HG02943 (cell line): Measurements from ENCODE around the gene FGL2.
"Not testable (repeated sequence)": the region's sequence is repeated elsewhere in the genome, so short reads cannot be mapped to it uniquely, and the experiment has no call there.

ENCODE experiments used
- ATAC-seq: cut with Tn5 transposase; IDR thresholded peaks from one replicate; pipeline ENCODE4 v1.9.1; 2021; ENCODE audit warnings: mild to moderate bottlenecking, low read depth, moderate library complexity; ENCODE audit not compliant: unreplicated experiment

Gene FGL2

GRCh38 chr7:77172437-77173172 is 27.0 kb downstream of the FGL2 start:
- ATAC-seq: not testable (repeated sequence)

DNA sequence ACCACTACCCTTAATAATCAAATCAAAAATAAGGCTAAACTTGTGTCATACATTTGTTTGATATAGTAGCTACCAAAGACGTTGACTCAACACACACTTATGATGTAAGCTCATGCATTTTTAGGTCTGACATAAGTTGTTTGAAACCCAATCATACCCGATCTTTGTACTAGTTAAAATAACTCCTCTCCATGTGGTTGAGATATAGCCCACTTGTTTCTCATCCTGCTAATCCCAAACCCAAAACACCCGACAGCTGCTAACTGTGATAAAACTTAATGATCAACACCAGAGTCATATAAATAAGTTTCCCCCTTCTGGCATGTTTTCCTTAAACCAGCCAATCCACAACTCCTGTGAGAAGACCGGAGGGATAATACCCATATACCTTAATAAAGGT is 28.5 kb downstream of the FGL2 start:
- not testable (repeated sequence) for ATAC-seq

DNA sequence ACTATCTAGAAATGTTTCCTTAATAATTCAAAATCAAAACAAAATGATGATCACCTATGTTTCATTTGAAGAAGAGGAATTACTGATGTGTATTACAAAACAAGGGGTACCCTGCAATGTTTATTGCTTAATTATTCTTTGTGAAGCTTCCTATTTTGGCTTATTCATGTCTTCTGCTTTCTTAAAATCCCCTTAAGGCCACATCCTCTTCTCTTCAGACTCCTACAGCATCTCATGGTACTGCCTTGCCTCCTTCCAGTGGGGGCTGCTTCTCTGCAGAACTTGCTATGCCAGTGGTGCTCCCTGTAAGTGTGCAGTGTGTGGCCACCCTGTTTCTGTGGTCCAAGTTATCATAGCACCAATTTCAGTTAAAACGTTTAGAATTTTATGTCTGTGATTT is 42.2 kb downstream of the FGL2 start:
- peak; percentile 63 for ATAC-seq

DNA sequence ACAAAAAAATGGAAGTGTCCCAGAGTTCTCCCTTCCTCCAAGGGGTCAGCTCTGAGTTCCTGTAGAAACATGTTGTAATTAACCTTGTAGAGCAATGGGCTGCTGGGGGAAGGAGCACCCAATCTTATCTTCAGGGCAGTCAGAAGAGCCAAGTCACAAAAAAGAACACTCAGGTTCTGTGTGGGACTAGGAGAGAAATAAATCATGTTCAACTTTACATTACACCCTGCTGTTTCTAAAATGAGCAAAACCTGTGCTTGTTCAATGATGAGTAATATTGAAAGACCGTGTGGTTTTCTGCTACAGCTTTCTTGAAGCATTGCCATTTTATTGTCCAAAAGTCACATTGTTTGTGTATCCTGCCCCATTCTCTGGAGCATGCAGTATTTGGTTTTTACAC is 42.6 kb downstream of the FGL2 start:
- ATAC-seq: peak; percentile 77

GRCh38 chr7:77155601-77156377 is 43.8 kb downstream of the FGL2 start:
- ATAC-seq: not testable (repeated sequence)

GRCh38 chr7:77154917-77155464 is 44.6 kb downstream of the FGL2 start:
- ATAC-seq: peak; percentile 57

- not testable (repeated sequence) for ATAC-seq
These were observed 47.4 kb downstream of the FGL2 start for GRCh38 chr7:77152232-77152631.
